ENCODE measurements around the gene HELZ2. TPM values are rescaled to one million over a fixed set of nuclear protein-coding genes. Genes with fewer than 3 reads are reported as not detected.

The HELZ2 gene
- total RNA-seq, 1 donor from 2014 or later, result 11.5 TPM

GRCh38 chr20:63592661-63593060 lies 18.6 kb upstream of the HELZ2 start:
- Mint-ChIP-seq H3K27ac (no peak overlapping the region), H3K4me1 (ENCODE audit: low read depth) (no peaks in the 10 kb centered on the region), H3K9me3 (no peaks in the 10 kb centered on the region), H3K36me3 (ENCODE audit: low read depth) (peaks cover 36% of the 10 kb centered on the region), H3K27me3 (ENCODE audit: low read depth) (no peaks in the 10 kb centered on the region), H3K4me3 (ENCODE audit: low read depth) (no peak overlapping the region)
- intact Hi-C loops (cut with micrococcal nuclease), result no loop called here
- no peak for DNase-seq (ENCODE audit: low spot score)

GRCh38 chr20:63591786-63592355 lies 17.8 kb upstream of the HELZ2 start:
- DNase-seq (ENCODE audit: low spot score), result no peak
- H3K36me3 Mint-ChIP-seq (ENCODE audit: low read depth), result peaks cover 41% of the 10 kb centered on the region
- intact Hi-C loops (cut with micrococcal nuclease), result no loop called here
- H3K27me3 Mint-ChIP-seq (ENCODE audit: low read depth), result no peaks in the 10 kb centered on the region
- no peak overlapping the region for H3K4me3 Mint-ChIP-seq (ENCODE audit: low read depth)
- H3K4me1 Mint-ChIP-seq (ENCODE audit: low read depth), result no peaks in the 10 kb centered on the region
- H3K9me3 Mint-ChIP-seq, result no peaks in the 10 kb centered on the region
- no peak overlapping the region for H3K27ac Mint-ChIP-seq

- Mint-ChIP-seq H3K4me3 (ENCODE audit: low read depth) (no peak overlapping the region), H3K27me3 (ENCODE audit: low read depth) (no peaks in the 10 kb centered on the region), H3K27ac (no peak overlapping the region), H3K9me3 (no peaks in the 10 kb centered on the region), H3K36me3 (ENCODE audit: low read depth) (peaks cover 41% of the 10 kb centered on the region), H3K4me1 (ENCODE audit: low read depth) (no peaks in the 10 kb centered on the region)
- DNase-seq (ENCODE audit: low spot score), result no peak
- intact Hi-C loops (cut with micrococcal nuclease), result no loop called here
These were observed 17.1 kb upstream of the HELZ2 start for GRCh38 chr20:63591147-63591533.

- Mint-ChIP-seq H3K27ac (no peak overlapping the region), H3K27me3 (ENCODE audit: low read depth) (no peaks in the 10 kb centered on the region), H3K4me1 (ENCODE audit: low read depth) (no peaks in the 10 kb centered on the region), H3K36me3 (ENCODE audit: low read depth) (peaks cover 40% of the 10 kb centered on the region), H3K9me3 (no peaks in the 10 kb centered on the region), H3K4me3 (ENCODE audit: low read depth) (no peak overlapping the region)
- intact Hi-C loops (cut with micrococcal nuclease), result no loop called here
- DNase-seq (ENCODE audit: low spot score), result no peak
These were observed 16.4 kb upstream of the HELZ2 start for GRCh38 chr20:63590218-63591146.

- H3K36me3 Mint-ChIP-seq (ENCODE audit: low read depth), result peaks cover 37% of the 10 kb centered on the region
- no peaks in the 10 kb centered on the region for H3K27me3 Mint-ChIP-seq (ENCODE audit: low read depth)
- no peaks in the 10 kb centered on the region for H3K4me1 Mint-ChIP-seq (ENCODE audit: low read depth)
- H3K9me3 Mint-ChIP-seq, result no peaks in the 10 kb centered on the region
- no peak for DNase-seq (ENCODE audit: low spot score)
- no peak overlapping the region for H3K27ac Mint-ChIP-seq
- H3K4me3 Mint-ChIP-seq (ENCODE audit: low read depth), result no peak overlapping the region
- intact Hi-C loops (cut with micrococcal nuclease), result no loop called here
These were observed 15.5 kb upstream of the HELZ2 start for GRCh38 chr20:63589261-63590217.

GRCh38 chr20:63588641-63589041 lies 14.6 kb upstream of the HELZ2 start:
- intact Hi-C loops (cut with micrococcal nuclease), result no loop called here
- H3K27me3 Mint-ChIP-seq (ENCODE audit: low read depth), result peaks cover 3% of the 10 kb centered on the region
- H3K27ac Mint-ChIP-seq, result no peak overlapping the region
- peaks cover 37% of the 10 kb centered on the region for H3K36me3 Mint-ChIP-seq (ENCODE audit: low read depth)
- H3K9me3 Mint-ChIP-seq, result no peaks in the 10 kb centered on the region
- no peak for DNase-seq (ENCODE audit: low spot score)
- no peak overlapping the region for H3K4me3 Mint-ChIP-seq (ENCODE audit: low read depth)
- H3K4me1 Mint-ChIP-seq (ENCODE audit: low read depth), result no peaks in the 10 kb centered on the region

GRCh38 chr20:63587776-63588591 lies 13.9 kb upstream of the HELZ2 start:
- no peak overlapping the region for H3K27ac Mint-ChIP-seq
- peaks cover 3% of the 10 kb centered on the region for H3K27me3 Mint-ChIP-seq (ENCODE audit: low read depth)
- no peak overlapping the region for H3K4me3 Mint-ChIP-seq (ENCODE audit: low read depth)
- no peak for DNase-seq (ENCODE audit: low spot score)
- H3K36me3 Mint-ChIP-seq (ENCODE audit: low read depth), result peaks cover 31% of the 10 kb centered on the region
- no peaks in the 10 kb centered on the region for H3K4me1 Mint-ChIP-seq (ENCODE audit: low read depth)
- H3K9me3 Mint-ChIP-seq, result no peaks in the 10 kb centered on the region
- intact Hi-C loops (cut with micrococcal nuclease), result no loop called here

- intact Hi-C loops (cut with micrococcal nuclease), result no loop called here
- peaks cover 30% of the 10 kb centered on the region for H3K36me3 Mint-ChIP-seq (ENCODE audit: low read depth)
- H3K27me3 Mint-ChIP-seq (ENCODE audit: low read depth), result peaks cover 3% of the 10 kb centered on the region
- DNase-seq (ENCODE audit: low spot score), result no peak
- H3K9me3 Mint-ChIP-seq, result no peaks in the 10 kb centered on the region
- no peak overlapping the region for H3K4me3 Mint-ChIP-seq (ENCODE audit: low read depth)
- H3K4me1 Mint-ChIP-seq (ENCODE audit: low read depth), result no peaks in the 10 kb centered on the region
- no peak overlapping the region for H3K27ac Mint-ChIP-seq
These were observed 13.2 kb upstream of the HELZ2 start for GRCh38 chr20:63587256-63587655.

GRCh38 chr20:63586797-63587196 lies 12.8 kb upstream of the HELZ2 start:
- Mint-ChIP-seq H3K27ac (no peak overlapping the region), H3K36me3 (ENCODE audit: low read depth) (peaks cover 27% of the 10 kb centered on the region), H3K4me1 (ENCODE audit: low read depth) (no peaks in the 10 kb centered on the region), H3K27me3 (ENCODE audit: low read depth) (peaks cover 3% of the 10 kb centered on the region), H3K4me3 (ENCODE audit: low read depth) (no peak overlapping the region), H3K9me3 (no peaks in the 10 kb centered on the region)
- no peak for DNase-seq (ENCODE audit: low spot score)
- intact Hi-C loops (cut with micrococcal nuclease), result no loop called here

- H3K9me3 Mint-ChIP-seq, result no peaks in the 10 kb centered on the region
These were observed 11.9 kb upstream of the HELZ2 start for GRCh38 chr20:63585616-63586565.

GRCh38 chr20:63582382-63583063 lies 8.5 kb upstream of the HELZ2 start:
- no peak overlapping the region for H3K4me3 Mint-ChIP-seq (ENCODE audit: low read depth)
- peaks cover 4% of the 10 kb centered on the region for H3K36me3 Mint-ChIP-seq (ENCODE audit: low read depth)
- H3K4me1 Mint-ChIP-seq (ENCODE audit: low read depth), result peaks cover 4% of the 10 kb centered on the region
- intact Hi-C loops (cut with micrococcal nuclease), result no loop called here
- DNase-seq (ENCODE audit: low spot score), result no peak
- H3K27me3 Mint-ChIP-seq (ENCODE audit: low read depth), result peaks cover 18% of the 10 kb centered on the region
- H3K9me3 Mint-ChIP-seq, result no peaks in the 10 kb centered on the region
- H3K27ac Mint-ChIP-seq, result no peak overlapping the region

More at GRCh38 chr20:63585616-63586565, 11.9 kb upstream of the HELZ2 start:
- Mint-ChIP-seq H3K4me3 (ENCODE audit: low read depth) (no peak overlapping the region), H3K4me1 (ENCODE audit: low read depth) (no peaks in the 10 kb centered on the region), H3K36me3 (ENCODE audit: low read depth) (peaks cover 21% of the 10 kb centered on the region), H3K27me3 (ENCODE audit: low read depth) (peaks cover 6% of the 10 kb centered on the region), H3K27ac (no peak overlapping the region)
- DNase-seq (ENCODE audit: low spot score), result no peak
- intact Hi-C loops (cut with micrococcal nuclease), result no loop called here

Measured in activated T-helper 2 cell treated with anti-CD3 and anti-CD28 coated beads, Interferon-gamma antibody, Interleukin-2, Interleukin-4, amounts not matched to agents 10 μg/mL and 5 μg/mL and 100 μg/mL, durations not matched to agents 14 hours and 24 hours and 36 hours (primary cell).